H1 (cell line): Measurements from ENCODE around the gene MRPS26. TPM values are rescaled to one million over a fixed set of nuclear protein-coding genes. Genes with fewer than 3 reads are reported as not detected.

Source experiments
- CTCF ChIA-PET: fragments of 300-600 bp; sonication (Branson Sonifier 250); formaldehyde crosslinking; loops from one replicate; lab custom pipeline; 2021; ENCODE audit not compliant: partially characterized antibody; lab: Charles Lee
- POLR2A ChIA-PET: fragments of 300-600 bp; sonication (Branson Sonifier 250); formaldehyde crosslinking; loops from one replicate; lab custom pipeline; 2021; ENCODE audit warnings: inconsistent platforms; ENCODE audit not compliant: partially characterized antibody; lab: Charles Lee
- DNase-seq, 2 experiments: peaks; one replicate each; pipeline versions ENCODE4 v3.0.0 to v3.0.0-alpha.2; 2010 to 2022; ENCODE audit warnings: low spot score in 2 of 2, low read depth in 1 of 2, mixed read lengths in 1 of 2
- FAIRE-seq: peaks from 2 replicates; lab custom pipeline; 2011; peaks lifted over from hg19 to GRCh38; lab: Jason Lieb, UNC
- H2AFZ ChIP-seq: 2 replicates; pipeline ENCODE4 v1.8.1; 2012; ENCODE audit warnings: low read length, inconsistent platforms
- H2AK5ac ChIP-seq: 2 replicates; pipeline ENCODE4 v1.6.1; 2013; ENCODE audit warnings: low read depth, low read length
- H2BK120ac ChIP-seq: replicated peaks from 2 replicates; pipeline ENCODE3; 2013; ENCODE audit warnings: low read depth, low read length, inconsistent platforms
- H2BK12ac ChIP-seq: 2 replicates; pipeline ENCODE4 v1.6.1; 2013; ENCODE audit warnings: low read depth, low read length
- H2BK15ac ChIP-seq: 2 replicates; pipeline ENCODE4 v1.6.1; 2013; ENCODE audit warnings: low read length
- H2BK20ac ChIP-seq: 2 replicates; pipeline ENCODE4 v1.6.1; 2013; ENCODE audit warnings: low read length
- H2BK5ac ChIP-seq: 2 replicates; pipeline ENCODE4 v1.6.1; 2013; ENCODE audit warnings: low read depth, low read length
- H3K14ac ChIP-seq: 2 replicates; pipeline ENCODE4 v1.6.1; 2013; ENCODE audit warnings: inconsistent platforms; ENCODE audit not compliant: insufficient read length
- H3K18ac ChIP-seq: 2 replicates; pipeline ENCODE4 v1.6.1; 2013; ENCODE audit warnings: low read length; ENCODE audit errors: extremely low read depth
- H3K23ac ChIP-seq: 2 replicates; pipeline ENCODE4 v1.6.1; 2013; ENCODE audit warnings: inconsistent platforms; ENCODE audit not compliant: insufficient read length
- H3K23me2 ChIP-seq: 2 replicates; pipeline ENCODE4 v1.6.1; 2013; ENCODE audit warnings: low read depth, low read length
- H3K27ac ChIP-seq: 2 replicates; pipeline ENCODE4 v1.6.1; 2011; ENCODE audit warnings: low read depth, low read length, inconsistent platforms
- H3K27me3 ChIP-seq, 4 experiments: replicated peaks in 1 of 4; 1 replicate in 1 of 4; 2 replicates in 3 of 4; pipeline versions ENCODE4 v1.6.1 to v1.8.1; 2011 to 2013; ENCODE audit warnings: low read length in 3 of 4, mild to moderate bottlenecking in 3 of 4, inconsistent platforms in 2 of 4, mixed read lengths in 2 of 4, moderate library complexity in 1 of 4; ENCODE audit not compliant: control insufficient read depth in 3 of 4, insufficient read depth in 3 of 4; ENCODE audit errors: extremely low read depth in 1 of 4
- H3K36me3 ChIP-seq, 4 experiments: 2 replicates each; pipeline versions ENCODE4 v1.6.1 to v1.8.1; 2011 to 2013; ENCODE audit warnings: mild to moderate bottlenecking in 4 of 4, low read length in 3 of 4, moderate library complexity in 2 of 4, control low read depth in 1 of 4, inconsistent platforms in 1 of 4; ENCODE audit not compliant: insufficient read depth in 4 of 4, control insufficient read depth in 2 of 4
- H3K4ac ChIP-seq: replicated peaks from 2 replicates; pipeline ENCODE3; 2013; ENCODE audit warnings: low read length, low read depth, mixed read lengths, inconsistent platforms; ENCODE audit not compliant: insufficient read length
- H3K4me1 ChIP-seq, 4 experiments: replicated peaks in 1 of 4; 1 replicate in 1 of 4; 2 replicates in 3 of 4; pipeline versions ENCODE4 v1.6.1 to v1.8.1; 2011 to 2013; ENCODE audit warnings: low read length in 3 of 4, inconsistent platforms in 2 of 4, mixed read lengths in 1 of 4; ENCODE audit not compliant: insufficient read depth in 4 of 4, control insufficient read depth in 3 of 4
- H3K4me2 ChIP-seq, 2 experiments: 2 replicates each; pipeline versions ENCODE4 v1.6.1 to v1.8.1; 2011 to 2013; ENCODE audit warnings: low read depth in 2 of 2, low read length in 2 of 2, control low read depth in 1 of 2, inconsistent platforms in 1 of 2, mild to moderate bottlenecking in 1 of 2; ENCODE audit not compliant: insufficient read depth in 1 of 2
- H3K4me3 ChIP-seq, 4 experiments: fragments of 200-600, 300-600 bp in 1 of 4; sonication (generic), shearing (Covaris generic), sonication (Bioruptor Twin) in 1 of 4; 2 replicates each; pipeline versions ENCODE4 v1.5.1 to v1.8.1; 2011 to 2016; ENCODE audit warnings: low read length in 4 of 4, low read depth in 3 of 4, control low read depth in 2 of 4, inconsistent platforms in 2 of 4, mild to moderate bottlenecking in 2 of 4, mixed read lengths in 1 of 4, moderate library complexity in 1 of 4; ENCODE audit not compliant: insufficient read depth in 2 of 4; ENCODE audit errors: extremely low read depth in 1 of 4
- H3K56ac ChIP-seq: replicated peaks from 2 replicates; pipeline ENCODE3; 2013; ENCODE audit warnings: low read depth, mild to moderate bottlenecking, mixed read lengths, low read length, inconsistent platforms; ENCODE audit not compliant: insufficient read length
- H3K79me1 ChIP-seq: 2 replicates; pipeline ENCODE4 v1.6.1; 2013; ENCODE audit warnings: low read depth, low read length, control low read depth
- H3K79me2 ChIP-seq, 2 experiments: 2 replicates each; pipeline versions ENCODE4 v1.6.1 to v1.8.1; 2012 to 2013; ENCODE audit warnings: low read length in 2 of 2, mild to moderate bottlenecking in 2 of 2, inconsistent platforms in 1 of 2; ENCODE audit not compliant: insufficient read depth in 2 of 2, control insufficient read depth in 1 of 2
- H3K9ac ChIP-seq, 4 experiments: replicated peaks in 1 of 4; 1 replicate in 1 of 4; 2 replicates in 3 of 4; pipeline versions ENCODE4 v1.6.1 to v1.8.1; 2011 to 2013; ENCODE audit warnings: low read depth in 3 of 4, low read length in 3 of 4, control low read depth in 2 of 4, mild to moderate bottlenecking in 2 of 4, moderate library complexity in 2 of 4, inconsistent platforms in 1 of 4; ENCODE audit errors: extremely low read depth in 1 of 4
- H3K9me3 ChIP-seq, 2 experiments: 2 replicates each; pipeline versions ENCODE4 v1.6.1 to v1.8.1; 2012 to 2013; ENCODE audit warnings: mild to moderate bottlenecking in 2 of 2, moderate library complexity in 2 of 2, control low read depth in 1 of 2, inconsistent platforms in 1 of 2, low read depth in 1 of 2, low read length in 1 of 2, mixed read lengths in 1 of 2; ENCODE audit not compliant: insufficient read depth in 2 of 2
- H4K20me1 ChIP-seq, 2 experiments: replicated peaks in 1 of 2; 2 replicates each; pipeline versions ENCODE3 to v1.8.1; 2011 to 2013; ENCODE audit warnings: inconsistent platforms in 2 of 2, low read length in 2 of 2, mild to moderate bottlenecking in 1 of 2; ENCODE audit not compliant: insufficient read depth in 2 of 2, control insufficient read depth in 1 of 2
- H4K5ac ChIP-seq: 2 replicates; pipeline ENCODE4 v1.6.1; 2013; ENCODE audit warnings: low read length, low read depth, mixed read lengths, inconsistent platforms; ENCODE audit not compliant: insufficient read length
- H4K8ac ChIP-seq: 2 replicates; pipeline ENCODE4 v1.8.0; 2013; ENCODE audit warnings: mild to moderate bottlenecking, moderate library complexity, low read length, inconsistent platforms; ENCODE audit not compliant: insufficient read depth; ENCODE audit errors: extremely low read depth
- H4K91ac ChIP-seq: replicated peaks from 2 replicates; pipeline ENCODE3; 2013; ENCODE audit warnings: low read length, mixed read lengths, inconsistent platforms; ENCODE audit not compliant: insufficient read length
- ASH2L ChIP-seq: fragments of 200-600, 300-600 bp; sonication (generic); IDR thresholded peaks from one replicate; pipeline ENCODE4 v1.7.1; 2017; ENCODE audit warnings: low read length
- JUN ChIP-seq: IDR thresholded peaks from 2 replicates; pipeline ENCODE4 v1.6.1; 2011; ENCODE audit warnings: low read depth, mild to moderate bottlenecking, improper control_type of control experiment, low read length
- KDM5A ChIP-seq: fragments of 200-600 bp; IDR thresholded peaks from 2 replicates; pipeline ENCODE4 v1.7.1; 2012; ENCODE audit warnings: mild to moderate bottlenecking, low read length, inconsistent platforms, mixed read lengths
- RAD21 ChIP-seq, 2 experiments: IDR thresholded peaks in 1 of 2; conservative IDR thresholded peaks in 1 of 2; 2 replicates each; pipeline ENCODE4 v1.6.1; 2011; ENCODE audit warnings: low read depth in 2 of 2, low read length in 2 of 2, improper control_type of control experiment in 1 of 2, inconsistent platforms in 1 of 2, mild to moderate bottlenecking in 1 of 2, moderate library complexity in 1 of 2
- SAP30 ChIP-seq: fragments of 300-600 bp; sonication (generic); IDR thresholded peaks from 2 replicates; pipeline ENCODE4 v1.7.1; 2012; ENCODE audit warnings: low read length, moderate library complexity, mild to moderate bottlenecking, inconsistent platforms; ENCODE audit not compliant: insufficient read depth, insufficient replicate concordance
- TEAD4 ChIP-seq: IDR thresholded peaks from 2 replicates; pipeline ENCODE4 v1.6.1; 2012; ENCODE audit warnings: low read depth, low read length, inconsistent platforms, mixed read lengths
- WGBS, 2 experiments: shearing (Covaris generic) in 1 of 2; methylation state at CpG; one replicate each; pipeline versions ENCODE4 v1.1.6 to v1.1.7; 2013 to 2015; ENCODE audit warnings: low lambda C conversion rate in 2 of 2, mixed read lengths in 2 of 2, inconsistent platforms in 1 of 2, low coverage in 1 of 2, missing lambda C conversion rate in 1 of 2; ENCODE audit not compliant: insufficient replicate concordance in 2 of 2, insufficient coverage in 1 of 2, insufficient read length in 1 of 2; ENCODE audit errors: extremely low coverage in 1 of 2, missing lambda C conversion rate in 1 of 2; 5-methylcytosine and 5-hydroxymethylcytosine counted together
- polyA plus RNA-seq, 7 experiments: library from polyadenylated mRNA; depleted of rRNA in 3 of 7; stranded (reverse) in 5 of 7; unstranded in 2 of 7; fragments of >200 nt in 5 of 7; fragments of 200-250 nt in 2 of 7; gene quantifications; 1 replicate in 5 of 7; 2 replicates in 1 of 7; 4 replicates in 1 of 7; pipeline versions ENCODE4 v1.2.1 to v1.2.3, GENCODE V29; 2011 to 2013; ENCODE audit warnings: missing spikeins in 2 of 7, mixed read lengths in 2 of 7
- total RNA-seq: library from RNA; stranded (reverse); fragmentation: NEBNext Ultra II Directional; extraction: Animal tissue kit (Norgen Biotek cat#: 25700); gene quantifications from 2 replicates; pipeline ENCODE4 v1.2.1, GENCODE V29; 2021

The MRPS26 gene
- total and polyA plus RNA-seq, 2 of the 8 experiments (the other 6 are each of a cell fraction or from before 2014, with no cell fraction given): 83.6 to 103 TPM

GRCh38 chr20:3042625-3043024, 3.2 kb upstream of the MRPS26 start:
- peaks cover 0 to 6% of the 10 kb centered on the region in 2 experiments; a peak in 1 of 4 replicates for H3K79me2 ChIP-seq
- peak overlapping the region; percentile 17 for H4K91ac ChIP-seq
- no peak overlapping the region for H3K18ac ChIP-seq
- H2BK120ac ChIP-seq: no peak overlapping the region
- no peak for TF ChIP-seq RAD21 (IDR thresholded peaks at IDR 0.05 in 1 of 2, conservative IDR thresholded peaks at IDR 0.05 in 1 of 2; ENCODE audit: low read depth in 2 of 2, low read length in 2 of 2)
- TF ChIP-seq JUN: no peak
- no peak for TF ChIP-seq KDM5A
- no peak for TF ChIP-seq ASH2L
- no peak for TF ChIP-seq TEAD4
- TF ChIP-seq SAP30: no peak
- H3K4ac ChIP-seq: no peak overlapping the region
- no peak overlapping the region for H2BK20ac ChIP-seq
- H3K56ac ChIP-seq: no peak overlapping the region
- no peak overlapping the region for H3K9ac ChIP-seq
- H4K20me1 ChIP-seq: peaks cover 0 to 2% of the 10 kb centered on the region in 2 experiments
- no peak overlapping the region for H2AFZ ChIP-seq
- H3K79me1 ChIP-seq: peaks cover 5% of the 10 kb centered on the region
- H2BK12ac ChIP-seq: no peak overlapping the region
- H3K4me3 ChIP-seq: no peak overlapping the region; a peak in 1 of 8 replicates
- H3K4me2 ChIP-seq: peak overlapping the region in 1 of 2 experiments; percentile 59; a peak in 1 of 4 replicates
- no peak overlapping the region for H3K27ac ChIP-seq
- no peak overlapping the region for H4K5ac ChIP-seq
- 0 out of 2 replicates have a peak overlapping the region, but pooled peaks have one; percentile 16 for H2BK15ac ChIP-seq
- 89% methylated on average over 5 of the region's 5 CpGs; no CpG with 5 or more reads in 1 of the 2 experiments for WGBS, 2 experiments
- no peaks in the 10 kb centered on the region for H3K27me3 ChIP-seq
- ChIA-PET CTCF (interaction anchor here (1.5 to 1.8 kb wide), 2 partner anchors 11 to 177 kb away, joined by 3 to 7 read pairs; no protein-coding TSS in a partner anchor), POLR2A (interaction anchor here (0.9 to 1.8 kb wide), 3 partner anchors 13 to 242 kb away, joined by 4 read pairs; partner anchors contain the start of genes CPXM1 and OXT)
- H3K36me3 ChIP-seq: peaks cover 5 to 21% (median 13%) of the 10 kb centered on the region in 4 experiments; a peak in 6 of 8 replicates
- H3K23ac ChIP-seq: no peak overlapping the region
- no peak overlapping the region for H2AK5ac ChIP-seq
- H4K8ac ChIP-seq: peak overlapping the region; percentile 11; the same call in 1 of the 2 replicates
- peak overlapping the region; percentile 53; the same call in 1 of the 2 replicates for H2BK5ac ChIP-seq
- FAIRE-seq (no peak), DNase-seq (no peak)
- no peak overlapping the region for H3K14ac ChIP-seq
- H3K9me3 ChIP-seq: no peaks in the 10 kb centered on the region
- peaks cover 8% of the 10 kb centered on the region for H3K23me2 ChIP-seq
- peaks cover 2 to 12% (median 9%) of the 10 kb centered on the region in 4 experiments; a peak in 6 of 7 replicates for H3K4me1 ChIP-seq
